ENCODE data around the gene RBPJL. TPM values are rescaled to one million over a fixed set of nuclear protein-coding genes. Genes with fewer than 3 reads are reported as not detected.

The RBPJL gene
- total RNA-seq, 1 experiment from 2014 or later: not detected

GRCh38 chr20:45263556-45264266, 42.9 kb upstream of the RBPJL start (continued):
- no peak for TF ChIP-seq SP1 (IDR thresholded peaks at IDR 0.05; ENCODE audit: low read depth)
- no peak for TF ChIP-seq MAX (IDR thresholded peaks at IDR 0.05)
- no peak for TF ChIP-seq YY1 (IDR thresholded peaks at IDR 0.05; ENCODE audit: extremely low read depth, insufficient replicate concordance, low read depth, low read length)
- TF ChIP-seq ELF1 (IDR thresholded peaks at IDR 0.05; ENCODE audit: borderline replicate concordance, low read depth): no peak
- no peak for TF ChIP-seq EGR1 (IDR thresholded peaks at IDR 0.05; ENCODE audit: low read depth)
- TF ChIP-seq CEBPB (IDR thresholded peaks at IDR 0.05; ENCODE audit: low read depth): no peak

GRCh38 chr20:45266977-45267376, 39.7 kb upstream of the RBPJL start:
- no peaks in the 10 kb centered on the region for H3K9me3 ChIP-seq (ENCODE audit: control insufficient read depth in 1 of 2, insufficient read depth in 1 of 2, low read depth in 1 of 2, low read length in 2 of 2)
- H3K9ac ChIP-seq (ENCODE audit: low read length): no peak overlapping the region
- H3K27ac ChIP-seq (ENCODE audit: low read depth, low read length): no peak overlapping the region
- no peak overlapping the region for H2AFZ ChIP-seq (ENCODE audit: low read depth, low read length, poor library complexity, severe bottlenecking)
- no peaks in the 10 kb centered on the region for H3K9me2 ChIP-seq (ENCODE audit: insufficient read depth)
- no peaks in the 10 kb centered on the region for H3K4me1 ChIP-seq (ENCODE audit: control insufficient read depth in 1 of 2, insufficient read depth in 2 of 2, low read length in 2 of 2)
- H3K27me3 ChIP-seq (ENCODE audit: insufficient read depth, low read length): peaks cover 3% of the 10 kb centered on the region; the same call in 1 of the 2 replicates
- no peak overlapping the region for H3K4me3 ChIP-seq (replicated peaks in 1 of 2; ENCODE audit: low read depth in 1 of 2, low read length in 2 of 2)
- no peaks in the 10 kb centered on the region for H4K20me1 ChIP-seq (ENCODE audit: insufficient read depth)
- intact Hi-C loops (cut with micrococcal nuclease): no loop called here
- DNase-seq (ENCODE audit: low read depth, low spot score) (no peak), ATAC-seq (no peak)
- H3K36me3 ChIP-seq (ENCODE audit: control insufficient read depth in 1 of 2, insufficient read depth in 2 of 2, low read length in 2 of 2): no peaks in the 10 kb centered on the region
- H3K4me2 ChIP-seq (ENCODE audit: low read length): no peak overlapping the region
- CTCF ChIA-PET: no interaction called here
- TF ChIP-seq RAD21 (IDR thresholded peaks at IDR 0.05; ENCODE audit: low read depth): no peak
- TF ChIP-seq SRF (IDR thresholded peaks at IDR 0.05; ENCODE audit: low read depth): no peak
- TF ChIP-seq YY1 (IDR thresholded peaks at IDR 0.05; ENCODE audit: extremely low read depth, insufficient replicate concordance, low read depth, low read length): no peak
- no peak for TF ChIP-seq ZBTB33 (IDR thresholded peaks at IDR 0.05; ENCODE audit: extremely low read depth, insufficient replicate concordance, low read length)
- TF ChIP-seq EZH2phosphoT487 (IDR thresholded peaks at IDR 0.05; ENCODE audit: borderline replicate concordance): no peak
- no peak for TF ChIP-seq EGR1 (IDR thresholded peaks at IDR 0.05; ENCODE audit: low read depth)
- TF ChIP-seq EZH2 (IDR thresholded peaks at IDR 0.05): no peak
- no peak for TF ChIP-seq SIN3A (IDR thresholded peaks at IDR 0.05; ENCODE audit: low read depth)
- TF ChIP-seq ZNF274 (IDR thresholded peaks at IDR 0.05; ENCODE audit: low read depth, low read length): no peak
- TF ChIP-seq TCF7L2 (IDR thresholded peaks at IDR 0.05; ENCODE audit: borderline replicate concordance, extremely low read depth, insufficient read depth, insufficient read length): no peak
- POLR2A ChIA-PET: no interaction called here
- no TSS peak for BruUV-seq (replicated peaks)
- RAD21 ChIA-PET (ENCODE audit: low non-redundant PET in 1 of 2, low total read pairs in 2 of 2, uncharacterized antibody in 2 of 2, unreplicated experiment in 2 of 2): no interaction called here
- H3K79me2 ChIP-seq (ENCODE audit: insufficient read depth, low read length): no peaks in the 10 kb centered on the region
